IMR-90 (cell line): Measurements from ENCODE around the gene ABCC5. TPM values are rescaled to one million over a fixed set of nuclear protein-coding genes. Genes with fewer than 3 reads are reported as not detected.

ENCODE experiments used
- ATAC-seq: fragments of 200-7000 bp; cut with Tn5 transposase; 2 replicates; pipeline ENCODE4 v1.9.1; 2020; ENCODE audit warnings: low read depth, mild to moderate bottlenecking, moderate library complexity
- BruUV-seq: library from RNA; stranded (reverse); fragments of 400-500 nt; replicated peaks from 2 replicates; lab custom pipeline; 2021; lab: Mats Ljungman, UMichigan
- CTCF ChIA-PET: fragments of 300-600 bp; formaldehyde crosslinking; extraction: SDS; loops from one replicate; lab custom pipeline; 2021; ENCODE audit warnings: antibody characterized with exemption; lab: Yijun Ruan, JAX
- POLR2A ChIA-PET: fragments of 300-600 bp; sonication (Branson Sonifier 250); formaldehyde crosslinking; loops from one replicate; lab custom pipeline; 2022; ENCODE audit warnings: antibody characterized with exemption; ENCODE audit not compliant: unreplicated experiment; lab: Charles Lee
- DNase-seq: peaks from one replicate; pipeline ENCODE4 v3.0.0; 2013
- H2AFZ ChIP-seq: replicated peaks from 2 replicates; pipeline ENCODE3; 2013; ENCODE audit warnings: low read length, mild to moderate bottlenecking; ENCODE audit not compliant: poor library complexity
- H2AK5ac ChIP-seq: 2 replicates; pipeline ENCODE4 v1.6.1; 2013; ENCODE audit warnings: low read depth, low read length, inconsistent platforms
- H2AK9ac ChIP-seq: replicated peaks from 2 replicates; pipeline ENCODE3; 2013; ENCODE audit warnings: mild to moderate bottlenecking, low read depth, low read length, moderate library complexity; ENCODE audit not compliant: poor library complexity
- H2BK120ac ChIP-seq: 2 replicates; pipeline ENCODE4 v1.6.1; 2013; ENCODE audit warnings: low read depth, low read length, inconsistent platforms
- H2BK15ac ChIP-seq: 3 replicates; pipeline ENCODE4 v1.6.1; 2013; ENCODE audit warnings: low read depth, low read length, inconsistent platforms
- H2BK20ac ChIP-seq: 2 replicates; pipeline ENCODE4 v1.6.1; 2013; ENCODE audit warnings: low read depth, mild to moderate bottlenecking, inconsistent platforms, low read length, moderate library complexity
- H2BK5ac ChIP-seq: 2 replicates; pipeline ENCODE4 v1.6.1; 2013; ENCODE audit warnings: mild to moderate bottlenecking, low read depth, low read length, inconsistent platforms; ENCODE audit not compliant: poor library complexity, severe bottlenecking
- H3K14ac ChIP-seq: replicated peaks from 2 replicates; pipeline ENCODE4 v1.6.1; 2013; ENCODE audit warnings: low read depth, low read length, inconsistent platforms
- H3K18ac ChIP-seq: 2 replicates; pipeline ENCODE4 v1.6.1; 2013; ENCODE audit warnings: low read depth, low read length, control low read depth
- H3K23ac ChIP-seq: 2 replicates; pipeline ENCODE4 v1.6.1; 2013; ENCODE audit warnings: low read depth, low read length, inconsistent platforms
- H3K27ac ChIP-seq: 2 replicates; pipeline ENCODE4 v1.5.1; 2013; ENCODE audit warnings: mild to moderate bottlenecking, control low read depth, low read length; ENCODE audit not compliant: insufficient read depth
- H3K27me3 ChIP-seq: 2 replicates; pipeline ENCODE4 v1.6.1; 2013; ENCODE audit warnings: low read length; ENCODE audit not compliant: control insufficient read depth, insufficient read depth
- H3K36me3 ChIP-seq: 2 replicates; pipeline ENCODE4 v1.6.1; 2013; ENCODE audit warnings: low read length, mixed read lengths; ENCODE audit not compliant: control insufficient read depth, insufficient read depth
- H3K4ac ChIP-seq: 2 replicates; pipeline ENCODE4 v1.6.1; 2013; ENCODE audit warnings: low read depth, low read length, inconsistent platforms
- H3K4me1 ChIP-seq: 2 replicates; pipeline ENCODE4 v1.6.1; 2013; ENCODE audit warnings: low read length, mixed read lengths; ENCODE audit not compliant: control insufficient read depth, insufficient read depth
- H3K4me2 ChIP-seq: 2 replicates; pipeline ENCODE4 v1.6.1; 2013; ENCODE audit warnings: low read depth, mild to moderate bottlenecking, control low read depth, low read length, moderate library complexity
- H3K4me3 ChIP-seq: 2 replicates; pipeline ENCODE4 v1.5.1; 2013; ENCODE audit warnings: low read depth, mild to moderate bottlenecking, control low read depth, low read length, moderate library complexity; ENCODE audit not compliant: insufficient read depth
- H3K56ac ChIP-seq: 2 replicates; pipeline ENCODE4 v1.6.1; 2013; ENCODE audit warnings: low read length, inconsistent platforms; ENCODE audit not compliant: insufficient read depth; ENCODE audit errors: extremely low read depth
- H3K79me1 ChIP-seq, 2 experiments: 2 replicates each; pipeline ENCODE4 v1.6.1; 2013; ENCODE audit warnings: low read length in 2 of 2, inconsistent platforms in 1 of 2, low read depth in 1 of 2
- H3K9ac ChIP-seq: 2 replicates; pipeline ENCODE4 v1.6.1; 2013; ENCODE audit warnings: low read depth, low read length, control low read depth
- H3K9me1 ChIP-seq: 2 replicates; pipeline ENCODE4 v1.6.1; 2013; ENCODE audit warnings: low read length, inconsistent platforms; ENCODE audit not compliant: insufficient read depth
- H3K9me3 ChIP-seq: 2 replicates; pipeline ENCODE4 v1.6.1; 2013; ENCODE audit warnings: low read length; ENCODE audit not compliant: control insufficient read depth, insufficient read depth
- H4K20me1 ChIP-seq: 2 replicates; pipeline ENCODE4 v1.6.1; 2013; ENCODE audit warnings: low read length, inconsistent platforms; ENCODE audit not compliant: insufficient read depth
- H4K5ac ChIP-seq: 2 replicates; pipeline ENCODE4 v1.6.1; 2013; ENCODE audit warnings: mild to moderate bottlenecking, low read depth, low read length, control low read depth
- H4K8ac ChIP-seq, 2 experiments: 2 replicates each; pipeline ENCODE4 v1.6.1; 2013; ENCODE audit warnings: low read depth in 2 of 2, low read length in 2 of 2, control low read depth in 1 of 2, inconsistent platforms in 1 of 2
- H4K91ac ChIP-seq: 2 replicates; pipeline ENCODE4 v1.6.1; 2013; ENCODE audit warnings: low read depth, low read length, inconsistent platforms; ENCODE audit not compliant: insufficient read depth
- CEBPB ChIP-seq: IDR thresholded peaks from 2 replicates; pipeline ENCODE4 v1.6.1; 2012; ENCODE audit warnings: low read depth, low read length, improper control_type of control experiment
- CHD1 ChIP-seq: IDR thresholded peaks from 2 replicates; pipeline ENCODE4 v1.6.1; 2012; ENCODE audit warnings: low read depth, low read length, improper control_type of control experiment
- ELK1 ChIP-seq: fragments of 150-350 bp; IDR thresholded peaks from 2 replicates; pipeline ENCODE4 v1.6.1; 2016; ENCODE audit warnings: low read depth, mild to moderate bottlenecking, low read length, moderate library complexity, borderline replicate concordance
- FOS ChIP-seq: fragments of 150-350 bp; IDR thresholded peaks from 2 replicates; pipeline ENCODE4 v1.6.1; 2016; ENCODE audit warnings: low read depth, low read length
- MAZ ChIP-seq: IDR thresholded peaks from 2 replicates; pipeline ENCODE4 v1.6.1; 2012; ENCODE audit warnings: low read depth, mild to moderate bottlenecking, low read length, improper control_type of control experiment, moderate library complexity, borderline replicate concordance
- MXI1 ChIP-seq: IDR thresholded peaks from 2 replicates; pipeline ENCODE4 v1.6.1; 2012; ENCODE audit warnings: low read depth, mild to moderate bottlenecking, low read length, moderate library complexity, borderline replicate concordance
- POLR2A ChIP-seq: IDR thresholded peaks from 2 replicates; pipeline ENCODE4 v1.6.1; 2012; ENCODE audit warnings: mild to moderate bottlenecking, low read depth, low read length
- RAD21 ChIP-seq: IDR thresholded peaks from 2 replicates; pipeline ENCODE4 v1.6.1; 2012; ENCODE audit warnings: low read length, improper control_type of control experiment
- RFX5 ChIP-seq: IDR thresholded peaks from 2 replicates; pipeline ENCODE4 v1.8.0; 2012; ENCODE audit warnings: low read depth, mild to moderate bottlenecking, low read length, moderate library complexity
- SMC3 ChIP-seq: fragments of 150-350 bp; IDR thresholded peaks from 2 replicates; pipeline ENCODE4 v1.6.1; 2016; ENCODE audit warnings: low read depth, mild to moderate bottlenecking, antibody characterized with exemption, low read length, moderate library complexity
- WGBS, 2 experiments: methylation state at CpG; one replicate each; pipeline versions ENCODE4 v1.1.5 to v1.1.7; 2013; ENCODE audit warnings: missing lambda C conversion rate in 2 of 2; ENCODE audit not compliant: insufficient read length in 1 of 2; ENCODE audit errors: extremely low coverage in 2 of 2; 5-methylcytosine and 5-hydroxymethylcytosine counted together
- dilution Hi-C: fragments of 300-500 bp; cut with HindIII; formaldehyde crosslinking; loops from one replicate; pipeline ENCODE4 v1.14.3; 2018; ENCODE audit warnings: low sequenced_read_pairs; ENCODE audit not compliant: unreplicated experiment
- in situ Hi-C: fragments of 300-500 bp; cut with MboI; formaldehyde crosslinking; loops from 3 replicates; pipeline ENCODE4 v1.14.3; 2019; ENCODE audit warnings: low sequenced_read_pairs, inconsistent platforms, mixed read lengths
- intact Hi-C: fragments of 100-400 bp; cut with micrococcal nuclease; formaldehyde crosslinking; loops from 2 replicates; pipeline ENCODE4 v1.10.0; 2022
- polyA plus RNA-seq, 3 experiments: library from polyadenylated mRNA; depleted of rRNA; stranded (reverse); fragments of >200 nt; gene quantifications; 2 replicates each; pipeline ENCODE4 v1.2.3, GENCODE V29; 2012; ENCODE audit warnings: low replicate concordance in 1 of 3
- total RNA-seq: library from RNA; depleted of rRNA; stranded (reverse); fragments of >200 nt; gene quantifications from 2 replicates; pipeline ENCODE4 v1.2.3, GENCODE V29; 2012
- TF ChIP-seq, protein P1 (sequence below): fragments of 150-350 bp; IDR thresholded peaks from 2 replicates; pipeline ENCODE4 v1.6.1; 2017; ENCODE audit warnings: mild to moderate bottlenecking, antibody characterized with exemption, low read length, low read depth

ABCC5 gene
- total and polyA plus RNA-seq, 2 of the 4 experiments (the other 2 are of a cell fraction) = 8.4 to 17.7 TPM

DNA sequence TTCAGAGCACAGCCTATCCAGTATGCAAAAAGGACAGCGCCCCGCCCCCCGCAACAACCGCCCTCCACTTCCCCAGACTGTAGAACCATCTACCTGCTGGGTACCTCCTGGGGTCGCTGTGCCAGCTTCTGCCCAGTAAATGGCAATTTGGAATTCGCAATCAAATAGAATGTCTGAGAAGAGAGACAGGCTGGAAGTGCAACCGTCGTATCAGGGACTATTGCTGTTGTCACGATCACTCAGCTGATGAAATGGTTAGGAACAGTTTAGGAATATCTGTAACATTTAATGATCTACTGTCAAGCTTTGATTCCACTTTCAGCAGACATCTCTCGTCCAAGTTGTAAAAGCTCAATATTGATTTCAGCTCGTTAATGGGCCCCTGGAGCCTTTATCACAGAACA is 119.7 kb downstream of the ABCC5 start:
- Histone ChIP-seq H4K5ac (no peak overlapping the region), H2BK5ac (no peak overlapping the region), H3K4me2 (no peak overlapping the region), H3K56ac (no peak overlapping the region), H3K18ac (no peak overlapping the region), H3K36me3 (no peaks in the 10 kb centered on the region), H2AFZ (no peak overlapping the region), H3K79me1 (no peaks in the 10 kb centered on the region), H2BK20ac (no peak overlapping the region), H3K9me1 (no peaks in the 10 kb centered on the region), H4K91ac (no peak overlapping the region), H2BK120ac (no peak overlapping the region), H4K20me1 (no peaks in the 10 kb centered on the region), H3K27me3 (peaks cover 27% of the 10 kb centered on the region), H3K23ac (no peak overlapping the region), H3K4me3 (no peak overlapping the region), H3K27ac (no peak overlapping the region), H3K4ac (no peak overlapping the region), H3K4me1 (no peaks in the 10 kb centered on the region), H2AK9ac (no peak overlapping the region), H2BK15ac (no peak overlapping the region), H2AK5ac (no peak overlapping the region), H3K9me3 (no peaks in the 10 kb centered on the region), H3K9ac (no peak overlapping the region), H4K8ac (no peak overlapping the region), H3K14ac (no peak overlapping the region)
- CTCF ChIA-PET = interaction anchor here (1.0 to 1.4 kb wide), 3 partner anchors 118 to 329 kb away, joined by 3 to 4 read pairs (median 3); partner anchors contain the start of gene ABCC5
- no peak for ATAC-seq
- no peak for DNase-seq
- WGBS, 2 experiments = no CpG with 5 or more reads among the region's 11 CpGs
- intact Hi-C loops (loop anchor here (5.0 kb wide), 1 partner anchor 279 kb away; no protein-coding TSS in a partner anchor), dilution Hi-C loops (no loop called here), in situ Hi-C loops (loop anchor here (10.0 kb wide), 3 partner anchors 117 to 387 kb away; partner anchors contain the start of gene ABCC5)
- BruUV-seq = no TSS peak
- TF ChIP-seq MAZ (no peak), ELK1 (no peak), POLR2A (no peak), CHD1 (no peak), RAD21 (no peak), FOS (no peak), CEBPB (no peak), SMC3 (no peak), MXI1 (no peak), RFX5 (no peak)
- TF ChIP-seq, protein P1, sequence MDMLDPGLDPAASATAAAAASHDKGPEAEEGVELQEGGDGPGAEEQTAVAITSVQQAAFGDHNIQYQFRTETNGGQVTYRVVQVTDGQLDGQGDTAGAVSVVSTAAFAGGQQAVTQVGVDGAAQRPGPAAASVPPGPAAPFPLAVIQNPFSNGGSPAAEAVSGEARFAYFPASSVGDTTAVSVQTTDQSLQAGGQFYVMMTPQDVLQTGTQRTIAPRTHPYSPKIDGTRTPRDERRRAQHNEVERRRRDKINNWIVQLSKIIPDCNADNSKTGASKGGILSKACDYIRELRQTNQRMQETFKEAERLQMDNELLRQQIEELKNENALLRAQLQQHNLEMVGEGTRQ = no peak
- POLR2A ChIA-PET = no interaction called here
